Measurements from ENCODE around the gene MLH1.

Gene MLH1

DNA sequence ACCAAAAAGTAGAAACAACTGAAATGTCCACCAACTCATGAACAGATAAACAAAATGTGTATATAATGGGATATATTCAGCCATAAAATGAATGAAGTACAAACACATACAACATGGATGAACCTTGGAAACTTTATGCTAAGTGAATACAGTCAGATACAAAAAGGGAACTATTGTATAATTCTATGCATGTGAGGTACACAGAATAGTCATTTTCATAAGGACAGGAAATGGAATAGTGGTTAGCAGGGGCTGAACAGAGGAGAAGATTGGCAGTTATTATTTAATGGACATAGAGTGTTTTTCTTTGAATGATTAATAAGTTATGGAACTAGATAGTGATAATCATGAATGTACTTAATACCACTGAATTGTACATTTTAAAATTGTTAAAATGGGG is 28.5 kb upstream of the MLH1 start:
- no peaks in the 10 kb centered on the region for H3K9me3 ChIP-seq (ENCODE audit: severe bottlenecking)
- DNase-seq (ENCODE audit: low spot score) (no peak), ATAC-seq (ENCODE audit: low read depth) (no peak)
- H3K4me3 ChIP-seq (ENCODE audit: severe bottlenecking) = no peak overlapping the region
- H3K36me3 ChIP-seq (ENCODE audit: low read depth) = no peaks in the 10 kb centered on the region
- TF ChIP-seq, protein P1, sequence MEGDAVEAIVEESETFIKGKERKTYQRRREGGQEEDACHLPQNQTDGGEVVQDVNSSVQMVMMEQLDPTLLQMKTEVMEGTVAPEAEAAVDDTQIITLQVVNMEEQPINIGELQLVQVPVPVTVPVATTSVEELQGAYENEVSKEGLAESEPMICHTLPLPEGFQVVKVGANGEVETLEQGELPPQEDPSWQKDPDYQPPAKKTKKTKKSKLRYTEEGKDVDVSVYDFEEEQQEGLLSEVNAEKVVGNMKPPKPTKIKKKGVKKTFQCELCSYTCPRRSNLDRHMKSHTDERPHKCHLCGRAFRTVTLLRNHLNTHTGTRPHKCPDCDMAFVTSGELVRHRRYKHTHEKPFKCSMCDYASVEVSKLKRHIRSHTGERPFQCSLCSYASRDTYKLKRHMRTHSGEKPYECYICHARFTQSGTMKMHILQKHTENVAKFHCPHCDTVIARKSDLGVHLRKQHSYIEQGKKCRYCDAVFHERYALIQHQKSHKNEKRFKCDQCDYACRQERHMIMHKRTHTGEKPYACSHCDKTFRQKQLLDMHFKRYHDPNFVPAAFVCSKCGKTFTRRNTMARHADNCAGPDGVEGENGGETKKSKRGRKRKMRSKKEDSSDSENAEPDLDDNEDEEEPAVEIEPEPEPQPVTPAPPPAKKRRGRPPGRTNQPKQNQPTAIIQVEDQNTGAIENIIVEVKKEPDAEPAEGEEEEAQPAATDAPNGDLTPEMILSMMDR (IDR thresholded peaks at IDR 0.05; ENCODE audit: poor library complexity, severe bottlenecking) = no peak
- peaks cover 6% of the 10 kb centered on the region for H3K4me1 ChIP-seq (ENCODE audit: insufficient read depth, poor library complexity, severe bottlenecking)
- H3K27me3 ChIP-seq (ENCODE audit: insufficient read depth, poor library complexity, severe bottlenecking) = no peaks in the 10 kb centered on the region
- no peak overlapping the region for H3K27ac ChIP-seq (ENCODE audit: poor library complexity, severe bottlenecking)

DNA sequence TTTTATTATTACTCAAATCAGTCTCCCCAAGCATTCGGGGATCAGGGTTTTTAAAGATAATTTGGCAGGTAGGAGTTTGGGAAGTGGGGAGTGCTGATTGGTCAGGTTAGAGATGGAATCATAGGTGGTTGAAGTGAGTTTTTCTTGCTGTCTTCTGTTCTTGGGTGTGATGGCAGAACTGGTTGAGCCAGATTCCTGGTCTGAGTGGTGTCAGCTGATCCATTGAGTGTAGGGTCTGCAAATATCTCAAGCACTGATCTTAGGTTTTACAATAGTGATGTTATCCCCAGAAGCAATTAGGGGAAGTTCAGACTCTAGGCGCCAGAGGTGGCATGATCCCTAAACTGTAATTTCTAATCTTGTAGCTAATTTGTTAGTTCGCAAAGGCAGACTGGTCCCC is 27.9 kb upstream of the MLH1 start:
- no peaks in the 10 kb centered on the region for H3K36me3 ChIP-seq (ENCODE audit: low read depth)
- H3K27ac ChIP-seq (ENCODE audit: poor library complexity, severe bottlenecking) = no peak overlapping the region
- DNase-seq (ENCODE audit: low spot score) (no peak), ATAC-seq (ENCODE audit: low read depth) (no peak)
- H3K9me3 ChIP-seq (ENCODE audit: severe bottlenecking) = no peaks in the 10 kb centered on the region
- H3K4me1 ChIP-seq (ENCODE audit: insufficient read depth, poor library complexity, severe bottlenecking) = peaks cover 10% of the 10 kb centered on the region
- no peaks in the 10 kb centered on the region for H3K27me3 ChIP-seq (ENCODE audit: insufficient read depth, poor library complexity, severe bottlenecking)
- no peak overlapping the region for H3K4me3 ChIP-seq (ENCODE audit: severe bottlenecking)
- TF ChIP-seq, protein P1 (IDR thresholded peaks at IDR 0.05; ENCODE audit: poor library complexity, severe bottlenecking) = no peak

DNA sequence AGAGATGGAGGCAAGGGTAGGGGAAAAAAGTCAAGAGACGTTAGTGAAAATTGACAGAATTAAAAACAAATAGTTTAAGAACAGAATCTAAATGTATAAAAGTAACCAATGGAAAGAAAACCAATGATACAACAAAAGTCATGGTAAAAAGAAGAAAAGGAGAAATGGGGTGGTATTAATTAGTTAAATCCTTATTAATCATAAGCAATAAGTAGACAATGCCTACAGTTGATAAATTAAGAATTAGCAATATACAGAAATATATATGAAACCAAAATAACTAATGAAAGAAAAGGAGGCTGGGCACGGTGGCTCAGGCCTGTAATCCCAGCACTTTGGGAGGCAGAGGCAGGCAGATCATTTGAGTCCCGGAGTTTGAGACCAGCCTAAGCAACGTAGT is 24.2 kb upstream of the MLH1 start:
- Histone ChIP-seq H3K27ac (ENCODE audit: poor library complexity, severe bottlenecking) (peak overlapping the region; percentile 27), H3K4me3 (ENCODE audit: severe bottlenecking) (no peak overlapping the region)

DNA sequence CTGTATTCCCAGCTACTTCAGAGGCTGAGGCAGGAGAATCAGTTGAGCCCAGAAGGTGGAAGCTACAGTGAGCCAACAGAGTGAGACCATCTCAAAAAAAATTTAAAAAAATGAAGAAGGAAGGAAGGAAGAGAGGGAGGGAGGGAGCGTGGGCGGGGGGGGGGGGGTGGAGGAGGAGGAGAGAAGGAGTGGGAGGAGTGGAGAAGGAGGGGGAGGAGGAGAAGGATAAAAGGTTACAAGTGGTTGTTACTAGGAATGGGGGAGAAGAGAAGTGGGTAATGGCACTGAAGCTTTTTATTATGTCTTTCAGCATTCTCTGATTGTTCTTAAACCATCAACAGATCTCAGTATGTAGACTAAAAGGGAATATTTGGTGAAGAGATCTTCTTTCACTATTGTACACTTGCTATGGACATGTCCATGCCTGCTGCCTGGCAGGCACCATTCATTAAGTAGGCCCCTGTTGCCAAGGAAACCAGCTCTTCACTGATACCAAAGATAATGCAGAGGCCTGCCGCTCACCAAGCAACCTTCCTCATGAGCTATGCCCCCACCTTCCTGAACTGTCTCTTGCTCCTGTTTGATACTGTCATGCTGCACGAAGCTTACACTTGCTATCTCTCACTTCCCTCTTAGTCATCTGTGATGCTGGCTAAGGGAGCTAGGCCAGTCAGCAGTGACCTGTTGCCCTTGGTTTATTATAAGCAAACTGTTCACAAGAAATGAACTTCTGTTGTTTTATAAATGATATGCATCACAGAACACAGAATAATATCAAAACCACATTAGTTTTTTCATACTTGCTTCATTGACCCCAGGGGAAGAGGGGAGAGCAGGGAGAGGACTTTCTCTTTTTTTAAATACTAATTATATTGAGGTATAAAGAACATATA is 23.5 kb upstream of the MLH1 start:
- DNase-seq (ENCODE audit: low spot score) (peak; percentile 83), ATAC-seq (ENCODE audit: low read depth) (peak; percentile 96)
- H3K4me3 ChIP-seq (ENCODE audit: severe bottlenecking) = no peak overlapping the region
- H3K27me3 ChIP-seq (ENCODE audit: insufficient read depth, poor library complexity, severe bottlenecking) = no peaks in the 10 kb centered on the region
- peaks cover 10% of the 10 kb centered on the region for H3K4me1 ChIP-seq (ENCODE audit: insufficient read depth, poor library complexity, severe bottlenecking)
- no peaks in the 10 kb centered on the region for H3K9me3 ChIP-seq (ENCODE audit: severe bottlenecking)
- TF ChIP-seq, protein P1 (IDR thresholded peaks at IDR 0.05; ENCODE audit: poor library complexity, severe bottlenecking) = no peak
- H3K36me3 ChIP-seq (ENCODE audit: low read depth) = no peaks in the 10 kb centered on the region
- H3K27ac ChIP-seq (ENCODE audit: poor library complexity, severe bottlenecking) = peak overlapping the region; percentile 27

More for the DNA sequence above, 24.2 kb upstream of the MLH1 start:
- H3K4me1 ChIP-seq (ENCODE audit: insufficient read depth, poor library complexity, severe bottlenecking) = peaks cover 10% of the 10 kb centered on the region
- TF ChIP-seq, protein P1 (IDR thresholded peaks at IDR 0.05; ENCODE audit: poor library complexity, severe bottlenecking) = no peak
- H3K36me3 ChIP-seq (ENCODE audit: low read depth) = no peaks in the 10 kb centered on the region
- H3K9me3 ChIP-seq (ENCODE audit: severe bottlenecking) = no peaks in the 10 kb centered on the region
- DNase-seq (ENCODE audit: low spot score) (no peak), ATAC-seq (ENCODE audit: low read depth) (no peak)
- no peaks in the 10 kb centered on the region for H3K27me3 ChIP-seq (ENCODE audit: insufficient read depth, poor library complexity, severe bottlenecking)

DNA sequence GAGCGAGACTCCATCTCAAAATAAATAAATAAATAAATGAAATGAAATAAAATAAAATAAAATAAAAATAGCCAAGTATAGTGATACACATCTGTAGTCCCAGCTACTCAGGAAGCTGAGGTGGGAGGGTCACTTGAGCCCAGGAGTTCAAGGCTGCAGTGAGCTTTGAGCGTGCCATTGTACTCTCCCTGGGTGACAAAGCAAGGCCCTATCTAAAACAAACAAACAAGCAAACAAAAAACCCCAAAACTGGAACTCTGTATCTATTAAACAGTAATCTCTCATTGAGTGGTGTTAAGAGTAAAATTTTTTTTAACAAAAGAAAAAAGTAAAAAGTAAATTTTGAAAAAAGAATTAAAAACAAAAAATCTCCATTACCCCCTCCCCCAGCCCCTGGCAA is 21.2 kb upstream of the MLH1 start:
- ATAC-seq (ENCODE audit: low read depth) = no peak
- DNase-seq (ENCODE audit: low spot score) = no peak
- no peaks in the 10 kb centered on the region for H3K9me3 ChIP-seq (ENCODE audit: severe bottlenecking)
- no peaks in the 10 kb centered on the region for H3K36me3 ChIP-seq (ENCODE audit: low read depth)
- H3K27ac ChIP-seq (ENCODE audit: poor library complexity, severe bottlenecking) = no peak overlapping the region
- no peaks in the 10 kb centered on the region for H3K27me3 ChIP-seq (ENCODE audit: insufficient read depth, poor library complexity, severe bottlenecking)
- TF ChIP-seq, protein P1 (IDR thresholded peaks at IDR 0.05; ENCODE audit: poor library complexity, severe bottlenecking) = no peak
- no peak overlapping the region for H3K4me3 ChIP-seq (ENCODE audit: severe bottlenecking)
- peaks cover 10% of the 10 kb centered on the region for H3K4me1 ChIP-seq (ENCODE audit: insufficient read depth, poor library complexity, severe bottlenecking)
